H1 (cell line): ENCODE results near the gene GPRIN3. TPM values are rescaled to one million over a fixed set of nuclear protein-coding genes. Genes with fewer than 3 reads are reported as not detected.

Experiments used
- CTCF ChIA-PET: fragments of 300-600 bp; sonication (Branson Sonifier 250); formaldehyde crosslinking; loops from one replicate; lab custom pipeline; 2021; ENCODE audit not compliant: partially characterized antibody; lab: Charles Lee
- POLR2A ChIA-PET: fragments of 300-600 bp; sonication (Branson Sonifier 250); formaldehyde crosslinking; loops from one replicate; lab custom pipeline; 2021; ENCODE audit warnings: inconsistent platforms; ENCODE audit not compliant: partially characterized antibody; lab: Charles Lee
- DNase-seq, 2 experiments: peaks; one replicate each; pipeline versions ENCODE4 v3.0.0 to v3.0.0-alpha.2; 2010 to 2022; ENCODE audit warnings: low spot score in 2 of 2, low read depth in 1 of 2, mixed read lengths in 1 of 2
- FAIRE-seq: peaks from 2 replicates; lab custom pipeline; 2011; peaks lifted over from hg19 to GRCh38; lab: Jason Lieb, UNC
- H2AFZ ChIP-seq: 2 replicates; pipeline ENCODE4 v1.8.1; 2012; ENCODE audit warnings: low read length, inconsistent platforms
- H2AK5ac ChIP-seq: 2 replicates; pipeline ENCODE4 v1.6.1; 2013; ENCODE audit warnings: low read depth, low read length
- H2BK120ac ChIP-seq: replicated peaks from 2 replicates; pipeline ENCODE3; 2013; ENCODE audit warnings: low read depth, low read length, inconsistent platforms
- H2BK12ac ChIP-seq: 2 replicates; pipeline ENCODE4 v1.6.1; 2013; ENCODE audit warnings: low read depth, low read length
- H2BK15ac ChIP-seq: 2 replicates; pipeline ENCODE4 v1.6.1; 2013; ENCODE audit warnings: low read length
- H2BK20ac ChIP-seq: 2 replicates; pipeline ENCODE4 v1.6.1; 2013; ENCODE audit warnings: low read length
- H2BK5ac ChIP-seq: 2 replicates; pipeline ENCODE4 v1.6.1; 2013; ENCODE audit warnings: low read depth, low read length
- H3K14ac ChIP-seq: 2 replicates; pipeline ENCODE4 v1.6.1; 2013; ENCODE audit warnings: inconsistent platforms; ENCODE audit not compliant: insufficient read length
- H3K18ac ChIP-seq: 2 replicates; pipeline ENCODE4 v1.6.1; 2013; ENCODE audit warnings: low read length; ENCODE audit errors: extremely low read depth
- H3K23ac ChIP-seq: 2 replicates; pipeline ENCODE4 v1.6.1; 2013; ENCODE audit warnings: inconsistent platforms; ENCODE audit not compliant: insufficient read length
- H3K23me2 ChIP-seq: 2 replicates; pipeline ENCODE4 v1.6.1; 2013; ENCODE audit warnings: low read depth, low read length
- H3K27ac ChIP-seq: 2 replicates; pipeline ENCODE4 v1.6.1; 2011; ENCODE audit warnings: low read depth, low read length, inconsistent platforms
- H3K27me3 ChIP-seq, 4 experiments: replicated peaks in 1 of 4; 1 replicate in 1 of 4; 2 replicates in 3 of 4; pipeline versions ENCODE4 v1.6.1 to v1.8.1; 2011 to 2013; ENCODE audit warnings: low read length in 3 of 4, mild to moderate bottlenecking in 3 of 4, inconsistent platforms in 2 of 4, mixed read lengths in 2 of 4, moderate library complexity in 1 of 4; ENCODE audit not compliant: control insufficient read depth in 3 of 4, insufficient read depth in 3 of 4; ENCODE audit errors: extremely low read depth in 1 of 4
- H3K36me3 ChIP-seq, 4 experiments: 2 replicates each; pipeline versions ENCODE4 v1.6.1 to v1.8.1; 2011 to 2013; ENCODE audit warnings: mild to moderate bottlenecking in 4 of 4, low read length in 3 of 4, moderate library complexity in 2 of 4, control low read depth in 1 of 4, inconsistent platforms in 1 of 4; ENCODE audit not compliant: insufficient read depth in 4 of 4, control insufficient read depth in 2 of 4
- H3K4ac ChIP-seq: replicated peaks from 2 replicates; pipeline ENCODE3; 2013; ENCODE audit warnings: low read length, low read depth, mixed read lengths, inconsistent platforms; ENCODE audit not compliant: insufficient read length
- H3K4me1 ChIP-seq, 4 experiments: replicated peaks in 1 of 4; 1 replicate in 1 of 4; 2 replicates in 3 of 4; pipeline versions ENCODE4 v1.6.1 to v1.8.1; 2011 to 2013; ENCODE audit warnings: low read length in 3 of 4, inconsistent platforms in 2 of 4, mixed read lengths in 1 of 4; ENCODE audit not compliant: insufficient read depth in 4 of 4, control insufficient read depth in 3 of 4
- H3K4me2 ChIP-seq, 2 experiments: 2 replicates each; pipeline versions ENCODE4 v1.6.1 to v1.8.1; 2011 to 2013; ENCODE audit warnings: low read depth in 2 of 2, low read length in 2 of 2, control low read depth in 1 of 2, inconsistent platforms in 1 of 2, mild to moderate bottlenecking in 1 of 2; ENCODE audit not compliant: insufficient read depth in 1 of 2
- H3K4me3 ChIP-seq, 4 experiments: fragments of 200-600, 300-600 bp in 1 of 4; sonication (generic), shearing (Covaris generic), sonication (Bioruptor Twin) in 1 of 4; 2 replicates each; pipeline versions ENCODE4 v1.5.1 to v1.8.1; 2011 to 2016; ENCODE audit warnings: low read length in 4 of 4, low read depth in 3 of 4, control low read depth in 2 of 4, inconsistent platforms in 2 of 4, mild to moderate bottlenecking in 2 of 4, mixed read lengths in 1 of 4, moderate library complexity in 1 of 4; ENCODE audit not compliant: insufficient read depth in 2 of 4; ENCODE audit errors: extremely low read depth in 1 of 4
- H3K56ac ChIP-seq: replicated peaks from 2 replicates; pipeline ENCODE3; 2013; ENCODE audit warnings: low read depth, mild to moderate bottlenecking, mixed read lengths, low read length, inconsistent platforms; ENCODE audit not compliant: insufficient read length
- H3K79me1 ChIP-seq: 2 replicates; pipeline ENCODE4 v1.6.1; 2013; ENCODE audit warnings: low read depth, low read length, control low read depth
- H3K79me2 ChIP-seq, 2 experiments: 2 replicates each; pipeline versions ENCODE4 v1.6.1 to v1.8.1; 2012 to 2013; ENCODE audit warnings: low read length in 2 of 2, mild to moderate bottlenecking in 2 of 2, inconsistent platforms in 1 of 2; ENCODE audit not compliant: insufficient read depth in 2 of 2, control insufficient read depth in 1 of 2
- H3K9ac ChIP-seq, 4 experiments: replicated peaks in 1 of 4; 1 replicate in 1 of 4; 2 replicates in 3 of 4; pipeline versions ENCODE4 v1.6.1 to v1.8.1; 2011 to 2013; ENCODE audit warnings: low read depth in 3 of 4, low read length in 3 of 4, control low read depth in 2 of 4, mild to moderate bottlenecking in 2 of 4, moderate library complexity in 2 of 4, inconsistent platforms in 1 of 4; ENCODE audit errors: extremely low read depth in 1 of 4
- H3K9me3 ChIP-seq, 2 experiments: 2 replicates each; pipeline versions ENCODE4 v1.6.1 to v1.8.1; 2012 to 2013; ENCODE audit warnings: mild to moderate bottlenecking in 2 of 2, moderate library complexity in 2 of 2, control low read depth in 1 of 2, inconsistent platforms in 1 of 2, low read depth in 1 of 2, low read length in 1 of 2, mixed read lengths in 1 of 2; ENCODE audit not compliant: insufficient read depth in 2 of 2
- H4K20me1 ChIP-seq, 2 experiments: replicated peaks in 1 of 2; 2 replicates each; pipeline versions ENCODE3 to v1.8.1; 2011 to 2013; ENCODE audit warnings: inconsistent platforms in 2 of 2, low read length in 2 of 2, mild to moderate bottlenecking in 1 of 2; ENCODE audit not compliant: insufficient read depth in 2 of 2, control insufficient read depth in 1 of 2
- H4K5ac ChIP-seq: 2 replicates; pipeline ENCODE4 v1.6.1; 2013; ENCODE audit warnings: low read length, low read depth, mixed read lengths, inconsistent platforms; ENCODE audit not compliant: insufficient read length
- H4K8ac ChIP-seq: 2 replicates; pipeline ENCODE4 v1.8.0; 2013; ENCODE audit warnings: mild to moderate bottlenecking, moderate library complexity, low read length, inconsistent platforms; ENCODE audit not compliant: insufficient read depth; ENCODE audit errors: extremely low read depth
- H4K91ac ChIP-seq: replicated peaks from 2 replicates; pipeline ENCODE3; 2013; ENCODE audit warnings: low read length, mixed read lengths, inconsistent platforms; ENCODE audit not compliant: insufficient read length
- ATF3 ChIP-seq: IDR thresholded peaks from 2 replicates; pipeline ENCODE4 v1.6.1; 2011; ENCODE audit warnings: low read depth, mild to moderate bottlenecking, low read length; ENCODE audit not compliant: insufficient read depth
- BACH1 ChIP-seq: IDR thresholded peaks from 2 replicates; pipeline ENCODE4 v1.6.1; 2012; ENCODE audit warnings: low read length, improper control_type of control experiment
- CBX5 ChIP-seq: fragments of 300-800, 300-1000 bp; sonication (generic); IDR thresholded peaks from 2 replicates; pipeline ENCODE4 v1.7.1; 2016; ENCODE audit warnings: antibody characterized with exemption, low read length, low read depth
- CHD2 ChIP-seq: IDR thresholded peaks from 2 replicates; pipeline ENCODE4 v1.6.1; 2012; ENCODE audit warnings: low read length, improper control_type of control experiment
- EGR1 ChIP-seq: IDR thresholded peaks from 2 replicates; pipeline ENCODE4 v1.6.1; 2011; ENCODE audit warnings: low read depth, low read length, borderline replicate concordance
- EP300 ChIP-seq, 2 experiments: IDR thresholded peaks; 1 replicate in 1 of 2; 2 replicates in 1 of 2; pipeline ENCODE4 v1.6.1; 2011 to 2012; ENCODE audit warnings: low read depth in 2 of 2, low read length in 2 of 2, mild to moderate bottlenecking in 2 of 2, borderline replicate concordance in 1 of 2, inconsistent platforms in 1 of 2, moderate library complexity in 1 of 2
- FOSL1 ChIP-seq: IDR thresholded peaks from 2 replicates; pipeline ENCODE4 v1.6.1; 2011; ENCODE audit warnings: mild to moderate bottlenecking, low read depth, low read length, moderate library complexity; ENCODE audit not compliant: insufficient read depth
- POU5F1 ChIP-seq: IDR thresholded peaks from 2 replicates; pipeline ENCODE4 v1.6.1; 2011; ENCODE audit warnings: low read depth, mild to moderate bottlenecking, low read length, moderate library complexity
- SIRT6 ChIP-seq: IDR thresholded peaks from one replicate; pipeline ENCODE4 v1.7.1; 2012; ENCODE audit warnings: low read length, inconsistent platforms
- TAF1 ChIP-seq: IDR thresholded peaks from 2 replicates; pipeline ENCODE4 v1.6.1; 2011; ENCODE audit warnings: mild to moderate bottlenecking, low read depth, low read length
- WGBS, 2 experiments: shearing (Covaris generic) in 1 of 2; methylation state at CpG; one replicate each; pipeline versions ENCODE4 v1.1.6 to v1.1.7; 2013 to 2015; ENCODE audit warnings: low lambda C conversion rate in 2 of 2, mixed read lengths in 2 of 2, inconsistent platforms in 1 of 2, low coverage in 1 of 2, missing lambda C conversion rate in 1 of 2; ENCODE audit not compliant: insufficient replicate concordance in 2 of 2, insufficient coverage in 1 of 2, insufficient read length in 1 of 2; ENCODE audit errors: extremely low coverage in 1 of 2, missing lambda C conversion rate in 1 of 2; 5-methylcytosine and 5-hydroxymethylcytosine counted together
- polyA plus RNA-seq, 7 experiments: library from polyadenylated mRNA; depleted of rRNA in 3 of 7; stranded (reverse) in 5 of 7; unstranded in 2 of 7; fragments of >200 nt in 5 of 7; fragments of 200-250 nt in 2 of 7; gene quantifications; 1 replicate in 5 of 7; 2 replicates in 1 of 7; 4 replicates in 1 of 7; pipeline versions ENCODE4 v1.2.1 to v1.2.3, GENCODE V29; 2011 to 2013; ENCODE audit warnings: missing spikeins in 2 of 7, mixed read lengths in 2 of 7
- total RNA-seq: library from RNA; stranded (reverse); fragmentation: NEBNext Ultra II Directional; extraction: Animal tissue kit (Norgen Biotek cat#: 25700); gene quantifications from 2 replicates; pipeline ENCODE4 v1.2.1, GENCODE V29; 2021
- TF ChIP-seq, protein P1 (sequence below): IDR thresholded peaks from 2 replicates; pipeline ENCODE4 v1.6.1; 2012; ENCODE audit warnings: inconsistent platforms
- TF ChIP-seq, protein P2 (sequence below), 3 experiments: IDR thresholded peaks; 1 replicate in 2 of 3; 2 replicates in 1 of 3; pipeline versions ENCODE4 v1.5.1 to v1.6.1; 2011; ENCODE audit warnings: low read length in 3 of 3, mild to moderate bottlenecking in 3 of 3, inconsistent platforms in 2 of 3, low read depth in 1 of 3, moderate library complexity in 1 of 3; ENCODE audit not compliant: insufficient read depth in 1 of 3; ENCODE audit errors: control extremely low read depth in 1 of 3

The GPRIN3 gene
- total and polyA plus RNA-seq, 2 of the 8 experiments (the other 6 are each of a cell fraction or from before 2014, with no cell fraction given), result 0.17 to 1.4 TPM

DNA sequence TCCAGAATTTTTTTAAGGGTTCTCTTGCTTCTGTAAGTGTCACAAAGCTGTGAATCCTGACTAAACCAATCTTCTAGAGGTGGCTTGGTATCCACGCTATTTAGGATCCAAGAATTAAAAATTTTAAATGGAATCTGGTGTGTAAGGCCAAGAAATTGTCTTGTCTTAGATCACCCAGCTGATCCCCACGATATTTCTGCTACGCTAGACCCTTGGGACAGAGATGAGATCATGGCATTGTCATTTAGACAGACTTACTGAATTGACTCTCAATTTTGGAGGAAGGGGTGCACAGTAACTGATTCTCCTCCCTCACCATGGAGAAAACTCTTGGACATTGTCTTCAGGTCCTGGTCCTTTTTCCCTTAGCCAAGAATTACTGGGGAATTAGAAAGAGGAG, 5.7 kb downstream of the GPRIN3 start:
- no peak overlapping the region for H3K14ac ChIP-seq
- WGBS, 2 experiments, result 89% methylated on average over 3 of the region's 3 CpGs; no CpG with 5 or more reads in 1 of the 2 experiments
- no peaks in the 10 kb centered on the region for H3K79me2 ChIP-seq
- H3K9me3 ChIP-seq, result no peaks in the 10 kb centered on the region
- no peak overlapping the region for H3K4me3 ChIP-seq
- TF ChIP-seq CBX5 (no peak), BACH1 (no peak), EGR1 (no peak), CHD2 (no peak), EP300 (IDR thresholded peaks at IDR 0.05; ENCODE audit: borderline replicate concordance in 1 of 2, low read depth in 2 of 2, low read length in 2 of 2) (no peak), SIRT6 (no peak), ATF3 (no peak), FOSL1 (no peak), TAF1 (no peak), POU5F1 (no peak)
- TF ChIP-seq, protein P1, sequence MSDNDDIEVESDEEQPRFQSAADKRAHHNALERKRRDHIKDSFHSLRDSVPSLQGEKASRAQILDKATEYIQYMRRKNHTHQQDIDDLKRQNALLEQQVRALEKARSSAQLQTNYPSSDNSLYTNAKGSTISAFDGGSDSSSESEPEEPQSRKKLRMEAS, result no peak
- TF ChIP-seq, protein P2, sequence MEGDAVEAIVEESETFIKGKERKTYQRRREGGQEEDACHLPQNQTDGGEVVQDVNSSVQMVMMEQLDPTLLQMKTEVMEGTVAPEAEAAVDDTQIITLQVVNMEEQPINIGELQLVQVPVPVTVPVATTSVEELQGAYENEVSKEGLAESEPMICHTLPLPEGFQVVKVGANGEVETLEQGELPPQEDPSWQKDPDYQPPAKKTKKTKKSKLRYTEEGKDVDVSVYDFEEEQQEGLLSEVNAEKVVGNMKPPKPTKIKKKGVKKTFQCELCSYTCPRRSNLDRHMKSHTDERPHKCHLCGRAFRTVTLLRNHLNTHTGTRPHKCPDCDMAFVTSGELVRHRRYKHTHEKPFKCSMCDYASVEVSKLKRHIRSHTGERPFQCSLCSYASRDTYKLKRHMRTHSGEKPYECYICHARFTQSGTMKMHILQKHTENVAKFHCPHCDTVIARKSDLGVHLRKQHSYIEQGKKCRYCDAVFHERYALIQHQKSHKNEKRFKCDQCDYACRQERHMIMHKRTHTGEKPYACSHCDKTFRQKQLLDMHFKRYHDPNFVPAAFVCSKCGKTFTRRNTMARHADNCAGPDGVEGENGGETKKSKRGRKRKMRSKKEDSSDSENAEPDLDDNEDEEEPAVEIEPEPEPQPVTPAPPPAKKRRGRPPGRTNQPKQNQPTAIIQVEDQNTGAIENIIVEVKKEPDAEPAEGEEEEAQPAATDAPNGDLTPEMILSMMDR (IDR thresholded peaks at IDR 0.05; ENCODE audit: control extremely low read depth in 1 of 3, insufficient read depth in 1 of 3, low read depth in 1 of 3, low read length in 3 of 3), result no peak
- no peak overlapping the region for H3K27ac ChIP-seq
- H2AFZ ChIP-seq, result no peak overlapping the region
- no peak overlapping the region for H4K91ac ChIP-seq
- CTCF ChIA-PET, result no interaction called here
- no peak overlapping the region for H3K23ac ChIP-seq
- no peak overlapping the region for H2AK5ac ChIP-seq
- H3K56ac ChIP-seq, result no peak overlapping the region
- H3K27me3 ChIP-seq, result peaks cover 0 to 7% (median 5%) of the 10 kb centered on the region in 4 experiments; a peak in 5 of 7 replicates
- no peak overlapping the region for H3K18ac ChIP-seq
- H3K4me2 ChIP-seq, result no peak overlapping the region
- H2BK5ac ChIP-seq, result no peak overlapping the region
- no peak for DNase-seq
- POLR2A ChIA-PET, result no interaction called here
- no peak overlapping the region for H4K8ac ChIP-seq
- no peak overlapping the region for H2BK12ac ChIP-seq
- no peaks in the 10 kb centered on the region for H3K36me3 ChIP-seq
- no peak for FAIRE-seq
- no peak overlapping the region for H2BK120ac ChIP-seq
- no peaks in the 10 kb centered on the region for H3K23me2 ChIP-seq
- no peak overlapping the region for H3K9ac ChIP-seq
- no peaks in the 10 kb centered on the region for H3K79me1 ChIP-seq
- no peak overlapping the region for H2BK15ac ChIP-seq
- peaks cover 2 to 5% (median 4%) of the 10 kb centered on the region in 4 experiments; a peak in 4 of 7 replicates for H3K4me1 ChIP-seq
- no peak overlapping the region for H4K5ac ChIP-seq
- no peak overlapping the region for H2BK20ac ChIP-seq
- H4K20me1 ChIP-seq, result no peaks in the 10 kb centered on the region
- H3K4ac ChIP-seq, result no peak overlapping the region
